GM10248 (cell line): ENCODE results near the gene AKR1C1.
"Not testable (repeated sequence)": the region's sequence is repeated elsewhere in the genome, so short reads cannot be mapped to it uniquely, and the experiment has no call there.

Experiments
- CTCF ChIA-PET: fragments of 300-600 bp; sonication (Branson Sonifier 250); formaldehyde crosslinking; extraction: SDS; loops from one replicate; lab custom pipeline; 2021; ENCODE audit warnings: antibody characterized with exemption; lab: Yijun Ruan, JAX
- POLR2A ChIA-PET: fragments of 350-650 bp; sonication (Branson Sonifier 250); formaldehyde crosslinking; extraction: SDS; loops from one replicate; lab custom pipeline; 2020; ENCODE audit warnings: antibody characterized with exemption; lab: Yijun Ruan, JAX
- DNase-seq: peaks from one replicate; pipeline ENCODE4 v3.0.0; 2012; ENCODE audit errors: extremely low spot score
- TF ChIP-seq, protein P1 (sequence below): IDR thresholded peaks from 2 replicates; pipeline ENCODE4 v1.5.1; 2012; ENCODE audit warnings: mild to moderate bottlenecking, low read depth; ENCODE audit errors: extremely low read depth, missing control alignments, control extremely low read depth

The AKR1C1 gene

DNA sequence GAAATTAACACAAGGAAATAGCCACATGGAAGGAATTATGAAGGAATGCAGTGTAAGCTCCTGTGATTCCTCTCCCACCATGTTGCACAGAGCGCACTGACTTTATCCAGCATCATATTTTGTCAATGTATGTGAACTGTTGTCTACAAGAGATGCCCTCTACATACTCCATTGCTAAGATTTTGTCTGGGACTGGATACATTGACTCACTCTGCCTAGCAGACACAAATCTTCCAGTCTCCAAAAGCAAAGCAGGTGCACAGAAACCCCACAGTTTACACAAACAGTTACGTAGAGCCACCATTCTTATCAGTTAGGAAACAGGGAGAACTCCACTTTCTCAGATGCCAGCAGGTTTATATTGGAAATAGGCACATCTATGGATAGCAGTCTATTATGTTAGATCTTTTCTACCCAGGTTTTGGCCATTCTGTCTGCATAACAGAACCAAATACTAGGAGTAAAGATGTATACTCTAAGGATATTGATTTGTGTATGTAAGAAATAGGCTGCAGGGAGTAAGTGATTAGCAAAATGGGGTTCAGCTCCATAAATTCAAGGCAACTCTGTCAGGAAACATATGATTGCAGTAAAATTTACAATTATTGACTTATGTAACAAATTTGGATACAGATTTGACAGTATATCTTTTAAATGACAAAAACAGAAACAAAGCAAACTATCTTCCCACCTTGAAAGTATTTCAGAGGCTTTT is 39.0 kb downstream of the AKR1C1 start:
- POLR2A ChIA-PET: no interaction called here
- DNase-seq: no peak
- TF ChIP-seq, protein P1, sequence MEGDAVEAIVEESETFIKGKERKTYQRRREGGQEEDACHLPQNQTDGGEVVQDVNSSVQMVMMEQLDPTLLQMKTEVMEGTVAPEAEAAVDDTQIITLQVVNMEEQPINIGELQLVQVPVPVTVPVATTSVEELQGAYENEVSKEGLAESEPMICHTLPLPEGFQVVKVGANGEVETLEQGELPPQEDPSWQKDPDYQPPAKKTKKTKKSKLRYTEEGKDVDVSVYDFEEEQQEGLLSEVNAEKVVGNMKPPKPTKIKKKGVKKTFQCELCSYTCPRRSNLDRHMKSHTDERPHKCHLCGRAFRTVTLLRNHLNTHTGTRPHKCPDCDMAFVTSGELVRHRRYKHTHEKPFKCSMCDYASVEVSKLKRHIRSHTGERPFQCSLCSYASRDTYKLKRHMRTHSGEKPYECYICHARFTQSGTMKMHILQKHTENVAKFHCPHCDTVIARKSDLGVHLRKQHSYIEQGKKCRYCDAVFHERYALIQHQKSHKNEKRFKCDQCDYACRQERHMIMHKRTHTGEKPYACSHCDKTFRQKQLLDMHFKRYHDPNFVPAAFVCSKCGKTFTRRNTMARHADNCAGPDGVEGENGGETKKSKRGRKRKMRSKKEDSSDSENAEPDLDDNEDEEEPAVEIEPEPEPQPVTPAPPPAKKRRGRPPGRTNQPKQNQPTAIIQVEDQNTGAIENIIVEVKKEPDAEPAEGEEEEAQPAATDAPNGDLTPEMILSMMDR: no peak
- CTCF ChIA-PET: interaction anchor here (1.0 kb wide), 1 partner anchor 20 kb away, joined by 3 read pairs; no protein-coding TSS in a partner anchor

DNA sequence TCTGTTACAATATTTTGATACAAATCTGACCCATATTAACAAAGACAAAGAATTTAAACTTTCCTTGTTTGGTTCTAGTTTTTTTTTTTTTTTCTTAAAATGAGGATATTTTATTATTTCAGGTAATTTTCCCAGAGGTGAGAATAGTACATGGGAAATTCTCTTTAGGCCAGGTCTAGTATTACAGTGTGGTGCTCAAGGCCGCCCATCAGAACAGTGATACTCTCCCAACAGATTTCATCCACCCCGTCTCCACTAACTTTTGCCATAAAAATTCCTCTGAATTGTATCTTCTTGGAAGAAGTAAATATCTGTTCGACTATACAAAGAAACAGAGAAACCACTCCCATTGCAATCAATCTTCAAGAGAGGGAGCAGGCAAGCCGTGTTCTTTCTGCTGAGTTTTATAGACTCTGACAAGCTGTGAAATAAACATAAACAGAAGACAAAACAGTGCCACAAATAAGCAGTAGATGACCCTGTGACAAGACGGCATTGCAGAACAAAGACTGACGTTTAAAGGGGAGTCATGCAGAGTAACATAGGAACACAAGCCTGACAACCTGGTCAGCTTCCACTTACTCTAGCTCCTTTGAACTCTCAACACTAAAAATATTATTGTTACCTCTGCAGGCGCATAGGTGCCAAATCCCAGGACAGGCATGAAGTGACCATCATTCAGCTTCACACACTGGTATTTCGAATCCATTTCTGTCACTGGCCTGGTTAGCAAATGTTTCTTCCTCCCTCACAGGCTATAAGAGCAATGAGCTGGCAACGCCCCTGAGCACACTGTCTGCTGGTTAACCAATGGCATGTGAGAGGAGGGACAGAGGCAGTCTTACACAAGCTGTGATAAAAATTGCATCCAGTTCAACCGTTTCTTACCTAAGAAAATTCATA is 40.2 kb downstream of the AKR1C1 start, which contains the start of gene AKR1C2:
TSS of gene AKR1C2 (minus strand) at position 731 of the 903 bp plus-strand sequence. CDS start at position 709, 22 bp downstream.
- DNase-seq, POLR2A ChIA-PET: not testable (repeated sequence)
- CTCF ChIA-PET: interaction anchor here (1.0 kb wide), 1 partner anchor 19 kb away, joined by 3 read pairs; no protein-coding TSS in a partner anchor

DNA sequence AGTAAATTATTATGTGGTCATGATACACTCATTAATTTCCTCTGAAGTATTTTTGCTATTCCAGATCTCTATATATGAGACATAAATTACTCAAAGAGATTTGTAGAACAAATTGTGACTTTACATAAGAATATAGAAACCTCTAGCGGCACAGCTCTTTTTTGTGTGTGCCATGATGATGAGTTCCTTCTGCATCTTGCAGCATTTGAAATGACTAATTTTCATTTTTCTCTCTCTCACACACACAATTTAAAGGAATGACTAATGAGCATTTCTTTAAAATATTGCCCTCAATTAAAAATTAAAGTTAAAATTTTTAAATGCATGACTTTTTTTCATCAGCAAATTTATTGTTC is 40.8 kb downstream of the AKR1C1 start:
- POLR2A ChIA-PET, CTCF ChIA-PET, DNase-seq: not testable (repeated sequence)

DNA sequence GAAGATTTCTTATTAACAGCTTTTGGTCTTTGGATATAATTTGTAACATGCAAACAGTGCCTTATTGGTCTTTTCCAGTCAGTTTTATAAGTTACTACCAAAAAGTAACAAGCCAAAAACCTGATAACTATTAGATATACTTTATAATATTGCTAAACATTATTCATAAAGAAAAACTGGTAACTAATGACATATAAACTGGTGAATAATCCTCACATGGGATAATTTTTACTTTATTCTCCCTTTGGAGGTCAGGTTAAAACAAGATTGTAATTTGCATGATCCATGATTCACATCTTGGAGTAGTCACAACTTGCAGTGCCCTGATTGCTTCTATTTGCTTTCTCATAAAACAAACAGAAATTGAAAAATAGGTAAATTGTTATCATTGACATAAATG is 41.3 kb downstream of the AKR1C1 start:
- POLR2A ChIA-PET, DNase-seq, CTCF ChIA-PET: not testable (repeated sequence)

DNA sequence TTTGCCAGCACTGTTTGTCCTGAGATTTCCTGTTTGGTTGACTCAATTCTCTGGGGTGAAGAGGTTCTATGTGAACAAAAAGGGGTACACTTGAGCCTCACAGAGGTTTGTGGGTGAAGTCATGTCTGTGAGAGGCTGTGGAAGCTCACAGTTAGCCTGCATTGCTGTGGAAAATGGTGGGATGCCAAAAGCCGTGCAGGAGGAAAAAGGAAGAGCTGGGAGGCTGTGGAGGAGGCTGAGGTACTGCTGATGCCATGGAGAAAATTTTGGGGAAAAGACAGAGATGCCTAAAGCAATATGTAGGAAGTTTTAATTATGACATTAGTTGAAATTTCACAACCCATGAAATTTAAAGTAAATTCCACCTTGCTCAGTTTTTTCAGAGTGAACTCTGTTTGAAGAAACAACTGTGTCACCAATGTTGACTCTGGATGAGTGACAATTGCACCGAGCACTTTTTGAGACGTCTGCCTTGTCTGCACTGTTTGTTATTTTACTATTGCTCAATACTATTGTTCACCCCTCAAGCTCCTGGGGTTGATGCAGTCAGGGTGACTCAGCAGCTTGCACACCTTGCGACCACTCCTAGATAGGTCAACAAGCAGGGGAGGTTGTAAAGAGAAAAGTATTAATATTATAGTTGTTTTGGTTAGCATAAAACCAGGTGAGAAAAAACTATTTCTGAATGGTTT is 45.8 kb downstream of the AKR1C1 start:
- DNase-seq, POLR2A ChIA-PET, CTCF ChIA-PET: not testable (repeated sequence)

DNA sequence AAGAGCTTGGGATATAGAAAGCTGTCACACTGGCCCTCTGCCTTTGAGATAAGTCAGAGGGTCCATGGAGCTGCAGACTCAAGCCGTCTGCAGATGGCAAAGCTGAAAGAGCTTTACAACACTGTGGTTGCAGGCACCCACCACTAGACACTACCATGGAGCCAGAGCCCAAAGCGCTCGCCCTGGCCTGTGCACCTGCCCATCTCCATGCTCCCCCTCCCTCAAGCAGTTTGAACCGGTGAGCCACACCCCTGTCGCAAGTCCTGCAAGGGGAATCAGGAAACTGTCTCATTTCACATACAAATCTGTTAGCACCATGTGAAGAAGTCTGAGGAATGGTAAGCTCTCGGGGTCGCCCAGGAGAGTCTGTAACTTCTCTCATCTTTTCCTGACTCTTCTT is 46.8 kb downstream of the AKR1C1 start:
- POLR2A ChIA-PET, DNase-seq, CTCF ChIA-PET: not testable (repeated sequence)

DNA sequence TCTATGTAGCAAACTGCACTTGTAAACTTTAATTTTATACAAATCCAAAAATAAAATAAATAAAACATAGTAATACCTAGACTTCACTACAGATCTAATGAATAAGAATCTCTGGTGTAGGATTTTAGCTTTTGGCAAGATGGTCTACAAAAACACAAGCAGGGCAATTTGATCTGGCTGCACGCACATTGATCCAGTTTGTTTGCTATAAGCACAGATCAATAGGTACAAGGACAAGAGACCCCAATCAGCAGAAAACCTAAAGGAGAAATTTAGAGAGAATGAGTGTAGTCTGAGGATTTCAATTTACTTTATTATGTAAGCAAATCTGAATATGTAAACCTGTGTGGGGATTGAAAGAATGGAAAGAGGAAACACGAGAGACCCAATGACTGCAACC is 48.2 kb downstream of the AKR1C1 start:
- CTCF ChIA-PET: interaction anchor here (1.0 kb wide), 1 partner anchor 13 kb away, joined by 3 read pairs; no protein-coding TSS in a partner anchor
- POLR2A ChIA-PET, DNase-seq: not testable (repeated sequence)

DNA sequence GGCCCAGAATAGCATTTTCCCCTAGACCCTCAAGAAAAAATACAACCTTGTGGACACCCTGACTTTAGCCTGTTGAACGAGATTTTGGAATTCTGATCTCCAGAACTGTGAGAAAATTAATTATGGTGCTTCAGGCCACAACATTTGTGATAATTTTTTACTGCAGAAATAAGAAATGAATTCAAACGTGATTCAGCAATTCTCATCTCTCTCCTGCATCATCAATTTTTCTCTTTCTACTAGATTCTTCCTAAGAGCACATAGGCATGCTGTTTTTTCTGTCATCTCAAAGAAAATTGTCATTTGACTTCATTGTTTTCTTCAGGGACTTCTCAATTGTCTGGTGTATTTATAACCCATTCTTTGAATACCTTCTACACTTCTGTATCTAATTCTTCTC is 49.4 kb downstream of the AKR1C1 start:
- CTCF ChIA-PET: no interaction called here
- POLR2A ChIA-PET: no interaction called here
- DNase-seq: no peak
- TF ChIP-seq, protein P1: no peak

DNA sequence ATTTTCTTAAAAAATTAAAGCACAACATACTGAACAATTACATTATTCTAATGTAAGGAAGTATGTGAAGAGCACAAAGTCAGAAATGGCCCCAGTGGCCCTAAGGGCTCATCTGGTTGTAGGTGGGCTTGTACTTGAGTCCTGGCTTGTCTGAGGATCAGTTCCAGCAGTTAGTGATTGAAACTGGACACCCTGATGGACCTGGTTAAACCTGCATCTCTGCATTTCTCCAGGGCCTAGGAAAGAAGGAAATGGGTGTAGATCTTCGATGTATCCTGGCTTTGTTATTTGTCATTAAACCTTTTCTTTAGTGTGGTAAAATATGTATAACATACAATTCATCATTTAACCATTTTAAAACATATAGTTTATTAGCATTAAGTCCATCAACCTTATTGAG is 50.2 kb downstream of the AKR1C1 start:
- POLR2A ChIA-PET: no interaction called here
- CTCF ChIA-PET: no interaction called here

DNA sequence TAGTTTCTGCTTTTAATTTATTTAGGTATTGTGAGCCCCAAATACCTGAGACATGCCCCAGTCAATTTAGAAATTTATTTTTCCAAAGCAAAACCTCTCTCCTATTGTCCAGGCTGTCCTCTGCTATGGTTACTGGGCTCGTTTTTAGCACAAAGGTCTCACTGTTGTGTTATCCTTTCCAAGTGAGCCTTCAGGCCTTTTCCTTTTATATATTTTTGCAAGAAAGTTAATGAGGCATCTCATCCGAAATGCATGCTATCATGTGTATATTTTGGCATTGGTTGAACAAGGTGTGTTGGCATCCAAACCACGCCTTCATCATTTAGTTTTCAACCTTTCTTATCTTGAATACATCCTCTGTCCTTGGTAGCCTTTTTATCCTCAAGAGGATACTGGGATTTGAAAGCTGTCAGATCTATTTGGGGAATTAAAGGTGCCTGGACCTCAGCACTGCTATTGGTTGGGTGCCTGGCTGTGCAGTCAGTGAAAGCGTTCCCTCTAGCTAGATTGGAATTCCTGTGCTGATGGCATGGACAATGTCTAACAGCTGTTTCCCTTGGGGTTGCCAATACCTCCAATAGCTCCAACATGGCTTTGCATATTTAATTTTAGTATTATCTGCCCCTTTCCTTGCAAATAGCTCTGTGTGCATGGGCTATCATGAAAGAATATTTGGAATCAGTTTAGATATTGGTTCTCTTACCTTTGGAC is 51.1 kb downstream of the AKR1C1 start:
- POLR2A ChIA-PET, CTCF ChIA-PET, DNase-seq: not testable (repeated sequence)

More for the DNA sequence above, 50.2 kb downstream of the AKR1C1 start:
- DNase-seq: no peak
- TF ChIP-seq, protein P1: no peak
